GM12878 (cell line): ENCODE measurements around the gene ZNF169. TPM values are rescaled to one million over a fixed set of nuclear protein-coding genes. Genes with fewer than 3 reads are reported as not detected.
"Not testable (repeated sequence)": the region's sequence is repeated elsewhere in the genome, so short reads cannot be mapped to it uniquely, and the experiment has no call there.

Experiments used
- ATAC-seq: fragments of 200-7000 bp; cut with Tn5 transposase; 3 replicates; pipeline ENCODE4 v1.9.1; 2020; ENCODE audit warnings: mild to moderate bottlenecking, moderate library complexity
- BruUV-seq: library from RNA; stranded (reverse); fragments of 400-500 nt; replicated peaks from 2 replicates; lab custom pipeline; 2021; lab: Mats Ljungman, UMichigan
- CTCF ChIA-PET: fragments of 300-600 bp; sonication (Branson Sonifier 250); formaldehyde crosslinking; extraction: SDS; loops from one replicate; lab custom pipeline; 2021; ENCODE audit warnings: inconsistent platforms; lab: Yijun Ruan, JAX
- POLR2A ChIA-PET: fragments of 350-600 bp; formaldehyde crosslinking; extraction: SDS; loops from one replicate; lab custom pipeline; 2021; ENCODE audit warnings: inconsistent platforms; lab: Charles Lee
- RAD21 ChIA-PET: fragments of 300-600 bp; sonication (Branson Sonifier 250); formaldehyde crosslinking; loops from one replicate; lab custom pipeline; 2023; ENCODE audit warnings: antibody characterized with exemption; ENCODE audit not compliant: unreplicated experiment; lab: Charles Lee
- SMC1A ChIA-PET: fragments of 300-600 bp; sonication (Branson Sonifier 250); formaldehyde crosslinking; loops from one replicate; lab custom pipeline; 2023; ENCODE audit not compliant: unreplicated experiment, uncharacterized antibody; lab: Charles Lee
- DNase-seq: peaks from one replicate; pipeline ENCODE4 v3.0.0-alpha.2; 2011; ENCODE audit warnings: low read depth, low spot score
- FAIRE-seq: peaks from 3 replicates; lab custom pipeline; 2011; peaks lifted over from hg19 to GRCh38; lab: Jason Lieb, UNC
- H2AFZ ChIP-seq: 2 replicates; pipeline ENCODE4 v1.6.0; 2011; ENCODE audit warnings: low read depth, low read length, control low read depth; ENCODE audit not compliant: control insufficient read depth
- H3K27ac ChIP-seq: 2 replicates; pipeline ENCODE4 v1.5.1; 2011; ENCODE audit warnings: control low read depth; ENCODE audit not compliant: control insufficient read depth, insufficient read depth
- H3K27me3 ChIP-seq, 2 experiments: replicated peaks in 1 of 2; 2 replicates each; pipeline versions ENCODE4 v1.6.0 to v1.6.1; 2011; ENCODE audit warnings: low read length in 1 of 2; ENCODE audit not compliant: control insufficient read depth in 2 of 2, insufficient read depth in 2 of 2
- H3K36me3 ChIP-seq, 2 experiments: 2 replicates each; pipeline ENCODE4 v1.5.1; 2011; ENCODE audit warnings: low read length in 1 of 2; ENCODE audit not compliant: control insufficient read depth in 2 of 2, insufficient read depth in 2 of 2
- H3K4me1 ChIP-seq: 2 replicates; pipeline ENCODE4 v1.6.1; 2011; ENCODE audit warnings: mild to moderate bottlenecking, low read length, moderate library complexity, mixed read lengths; ENCODE audit not compliant: control insufficient read depth, insufficient read depth
- H3K4me2 ChIP-seq: 2 replicates; pipeline ENCODE4 v1.6.0; 2011; ENCODE audit warnings: control low read depth; ENCODE audit not compliant: control insufficient read depth, insufficient read depth
- H3K4me3 ChIP-seq: fragments of 200-600 bp; sonication (generic); 2 replicates; pipeline ENCODE4 v1.5.1; 2016
- H3K79me2 ChIP-seq: 2 replicates; pipeline ENCODE4 v1.6.0; 2011; ENCODE audit warnings: low read length; ENCODE audit not compliant: control insufficient read depth, insufficient read depth
- H3K9ac ChIP-seq: 2 replicates; pipeline ENCODE4 v1.8.0; 2011; ENCODE audit warnings: low read length, control low read depth, mixed read lengths; ENCODE audit not compliant: control insufficient read depth, insufficient read depth
- H3K9me3 ChIP-seq: replicated peaks from 3 replicates; pipeline ENCODE4 v1.5.1; 2011; ENCODE audit warnings: mild to moderate bottlenecking, low read length; ENCODE audit not compliant: control insufficient read depth, insufficient read depth
- H4K20me1 ChIP-seq: 2 replicates; pipeline ENCODE4 v1.6.0; 2011; ENCODE audit not compliant: control insufficient read depth, insufficient read depth
- WGBS: methylation state at CpG from one replicate; pipeline ENCODE4 v1.1.6; 2016; ENCODE audit warnings: low lambda C conversion rate; ENCODE audit not compliant: insufficient replicate concordance, insufficient coverage; ENCODE audit errors: missing lambda C conversion rate; 5-methylcytosine and 5-hydroxymethylcytosine counted together
- in situ Hi-C: fragments of 300-500 bp; cut with MboI; formaldehyde crosslinking; loops from 9 replicates; pipeline ENCODE4 v1.14.3; 2018; ENCODE audit warnings: mixed read lengths
- intact Hi-C: fragments of 100-400 bp; cut with micrococcal nuclease; formaldehyde crosslinking; loops from one replicate; pipeline ENCODE4 v1.14.2; 2022; ENCODE audit not compliant: unreplicated experiment
- polyA plus RNA-seq, 11 experiments: library from polyadenylated mRNA; depleted of rRNA in 4 of 11; unstranded in 6 of 11; stranded (reverse) in 5 of 11; fragments of >200 nt; fragmentation: Nextera tagmentation in 4 of 11; fragmentation: Illumina TruSeq in 1 of 11; extraction: Ambion mirVana in 4 of 11; extraction: Trizol in 1 of 11; gene quantifications; 1 replicate in 1 of 11; 2 replicates in 10 of 11; pipeline versions ENCODE4 v1.2.1 to v1.2.3, GENCODE V29; 2011 to 2016; ENCODE audit warnings: inconsistent platforms in 2 of 11, missing spikeins in 2 of 11, low read depth in 1 of 11
- total RNA-seq, 4 experiments: library from RNA; depleted of rRNA in 3 of 4; stranded (reverse); fragments of >200 nt in 3 of 4; fragmentation: Illumina TruSeq in 1 of 4; extraction: Trizol in 1 of 4; gene quantifications; 2 replicates each; pipeline versions ENCODE4 v1.2.1 to v1.2.3, GENCODE V29; 2013 to 2021

The ZNF169 gene
- total and polyA plus RNA-seq, 10 of the 15 experiments (the other 5 are each of a cell fraction or from before 2014, with no cell fraction given), result 2.2 to 15.7 (median 5.8) TPM

DNA sequence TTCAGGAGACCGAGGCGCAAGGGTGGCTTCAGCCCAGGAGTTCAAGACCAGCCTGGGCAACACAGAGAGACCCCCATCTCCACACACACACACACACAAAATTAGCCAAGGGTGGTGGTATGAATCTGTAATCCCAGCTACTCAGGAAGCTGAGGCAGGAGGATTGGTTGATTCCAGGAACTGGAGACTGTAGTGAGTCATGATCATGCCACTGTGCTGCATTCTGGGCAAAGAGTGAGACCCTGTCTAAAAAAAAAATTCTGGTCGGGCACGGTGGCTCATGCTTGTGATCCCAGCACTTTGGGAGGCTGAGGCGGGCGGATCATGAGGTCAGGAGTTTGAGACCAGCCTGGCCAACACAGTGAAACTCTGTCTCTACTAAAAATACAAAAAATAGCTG is 80.6 kb downstream of the ZNF169 start:
- intact Hi-C loops, H3K27me3 ChIP-seq, DNase-seq, H3K4me1 ChIP-seq, in situ Hi-C loops, H2AFZ ChIP-seq, H3K9ac ChIP-seq, H3K4me3 ChIP-seq, H3K9me3 ChIP-seq, H3K79me2 ChIP-seq, CTCF ChIA-PET, RAD21 ChIA-PET, FAIRE-seq, POLR2A ChIA-PET, H3K4me2 ChIP-seq, H3K36me3 ChIP-seq, H3K27ac ChIP-seq, H4K20me1 ChIP-seq, BruUV-seq, SMC1A ChIA-PET, ATAC-seq: not testable (repeated sequence)
- 70% methylated on average over 6 of the region's 6 CpGs for WGBS

DNA sequence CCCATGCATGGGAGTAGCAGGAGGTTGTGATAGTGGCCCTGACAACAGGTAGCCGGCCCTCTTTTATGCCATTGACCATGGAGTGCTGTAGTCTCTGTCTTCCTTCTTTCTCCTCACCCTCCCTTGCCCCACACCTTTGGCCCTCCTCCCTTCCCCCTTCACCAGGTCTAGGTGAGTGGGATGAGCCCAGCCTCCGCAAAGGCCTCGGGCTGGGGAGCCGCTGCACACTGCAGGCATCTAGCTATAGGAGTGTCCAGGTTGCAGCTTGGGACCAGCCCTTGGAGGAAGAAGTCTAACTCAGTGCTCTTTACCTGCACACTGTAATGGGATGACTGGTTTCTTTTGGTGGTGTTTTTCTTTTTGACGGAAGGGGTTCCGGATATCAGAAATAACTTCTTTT is 81.7 kb downstream of the ZNF169 start:
- WGBS, result 93% methylated on average over 4 of the region's 6 CpGs
- H4K20me1 ChIP-seq, SMC1A ChIA-PET, H3K4me2 ChIP-seq, H2AFZ ChIP-seq, BruUV-seq, H3K9me3 ChIP-seq, H3K4me3 ChIP-seq, H3K36me3 ChIP-seq, FAIRE-seq, H3K79me2 ChIP-seq, H3K4me1 ChIP-seq, RAD21 ChIA-PET, POLR2A ChIA-PET, H3K27me3 ChIP-seq, in situ Hi-C loops, ATAC-seq, H3K27ac ChIP-seq, intact Hi-C loops, DNase-seq, H3K9ac ChIP-seq, CTCF ChIA-PET: not testable (repeated sequence)

DNA sequence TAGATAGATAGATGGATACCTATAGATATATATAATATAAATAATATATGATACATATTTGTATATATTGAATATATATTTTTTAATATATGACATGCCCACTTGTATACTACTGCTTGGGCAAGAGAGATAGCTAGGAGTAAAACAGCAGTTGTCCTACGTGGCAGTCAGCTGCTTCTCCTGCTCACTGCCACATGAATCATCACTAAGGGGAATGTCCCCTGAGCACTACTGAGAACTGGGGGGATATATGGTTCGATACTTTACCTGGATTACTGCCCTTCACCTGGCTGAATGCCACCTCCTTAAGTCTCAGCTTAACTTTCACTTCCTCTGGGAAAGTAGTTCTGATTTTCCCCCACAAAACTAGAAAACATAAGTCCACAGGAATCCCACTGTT is 82.6 kb downstream of the ZNF169 start:
- H3K27me3 ChIP-seq, DNase-seq, H3K4me2 ChIP-seq, H4K20me1 ChIP-seq, RAD21 ChIA-PET, intact Hi-C loops, in situ Hi-C loops, H3K4me1 ChIP-seq, POLR2A ChIA-PET, H3K79me2 ChIP-seq, H3K4me3 ChIP-seq, H3K36me3 ChIP-seq, SMC1A ChIA-PET, H2AFZ ChIP-seq, H3K9ac ChIP-seq, H3K27ac ChIP-seq, H3K9me3 ChIP-seq, CTCF ChIA-PET, BruUV-seq: not testable (repeated sequence)
- FAIRE-seq, result peak; percentile 57
- peak; percentile 80 for ATAC-seq
- 14% methylated on average over 2 of the region's 2 CpGs for WGBS

DNA sequence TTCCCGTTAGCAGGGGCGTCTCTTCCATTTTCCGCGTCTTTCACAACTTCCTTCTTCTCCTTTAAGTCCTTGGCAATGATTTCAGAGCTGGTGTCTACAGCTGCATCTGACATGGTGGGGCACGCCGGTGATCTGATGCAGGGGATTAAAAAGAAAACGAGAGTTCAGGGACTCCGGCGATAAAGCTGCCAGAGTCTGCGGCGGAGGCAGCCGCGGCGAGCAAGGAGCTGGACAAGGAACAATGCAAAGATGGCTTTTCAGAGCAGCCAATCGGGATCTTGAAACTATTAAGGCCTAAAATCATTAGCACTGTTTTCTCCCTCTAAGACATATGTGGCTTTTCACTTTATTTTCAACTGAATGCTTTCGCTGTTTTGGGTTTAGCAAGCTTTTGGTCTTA is 88.4 kb downstream of the ZNF169 start:
- H3K36me3 ChIP-seq, POLR2A ChIA-PET: not testable (repeated sequence)

More for the DNA sequence above, 88.4 kb downstream of the ZNF169 start:
- H3K27me3 ChIP-seq, DNase-seq, BruUV-seq, H4K20me1 ChIP-seq, H3K27ac ChIP-seq, intact Hi-C loops, ATAC-seq, H3K4me2 ChIP-seq, SMC1A ChIA-PET, CTCF ChIA-PET, H3K79me2 ChIP-seq, in situ Hi-C loops, H2AFZ ChIP-seq, H3K4me3 ChIP-seq, H3K4me1 ChIP-seq, RAD21 ChIA-PET, H3K9ac ChIP-seq, FAIRE-seq, H3K9me3 ChIP-seq: not testable (repeated sequence)
- WGBS, result 90% methylated on average over 14 of the region's 16 CpGs
